ENCODE measurements around the gene APBA1. TPM values are rescaled to one million over a fixed set of nuclear protein-coding genes. Genes with fewer than 3 reads are reported as not detected.

APBA1 gene
- total RNA-seq, 1 experiment from 2014 or later, result 1.8 TPM

DNA sequence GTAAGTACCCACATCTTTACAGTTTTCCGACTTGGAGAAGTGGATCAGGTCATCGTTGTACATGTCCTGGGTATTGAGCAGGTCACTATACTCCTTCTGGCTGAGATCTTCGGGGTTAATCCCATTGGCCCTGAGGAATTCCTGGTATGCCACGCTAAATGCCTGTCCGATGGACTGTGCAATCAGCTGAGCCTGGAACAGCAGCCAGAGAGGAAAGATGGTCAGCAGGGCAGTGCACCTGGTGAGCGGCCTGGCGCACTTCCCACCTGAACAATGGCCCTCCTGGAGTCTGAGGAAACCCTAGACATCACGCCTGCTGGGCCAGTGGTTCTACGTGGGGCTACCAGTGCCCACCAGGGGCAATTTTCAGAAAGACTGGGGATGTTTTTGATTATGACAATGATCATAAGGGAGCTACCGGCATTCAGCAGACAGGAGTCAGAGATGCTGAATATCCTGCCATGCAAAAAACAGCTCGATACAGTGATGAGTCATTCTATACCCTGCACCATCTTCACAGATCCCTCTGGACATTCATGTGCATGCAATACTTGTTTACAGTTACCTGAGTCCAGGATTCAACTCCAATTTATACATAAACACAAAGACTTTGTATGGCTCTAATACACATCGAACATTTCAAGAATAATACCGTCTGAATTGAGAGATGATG is 219.9 kb downstream of the APBA1 start:
- Histone ChIP-seq H3K4me2 (ENCODE audit: insufficient read depth, insufficient read length, low read length) (no peak overlapping the region), H4K91ac (ENCODE audit: insufficient read length, low read depth, low read length) (no peak overlapping the region), H2BK120ac (ENCODE audit: low read depth, low read length, poor library complexity, severe bottlenecking) (no peak overlapping the region), H3K14ac (ENCODE audit: insufficient read depth, low read length) (no peak overlapping the region), H3K56ac (ENCODE audit: insufficient read length, low read depth, low read length) (no peak overlapping the region), H4K20me1 (ENCODE audit: control insufficient read depth, insufficient read depth, insufficient read length) (no peaks in the 10 kb centered on the region), H2BK5ac (ENCODE audit: insufficient read length, low read length) (no peak overlapping the region), H3K23ac (ENCODE audit: insufficient read length, low read depth, low read length) (no peak overlapping the region), H3K27ac (ENCODE audit: insufficient read length, low read depth, low read length) (no peak overlapping the region), H3T11ph (ENCODE audit: low read length) (no peak overlapping the region), H3K79me1 (ENCODE audit: insufficient read depth, low read depth, low read length, poor library complexity, severe bottlenecking) (no peaks in the 10 kb centered on the region), H3K18ac (ENCODE audit: insufficient read length, low read depth, low read length) (no peak overlapping the region), H2AK5ac (ENCODE audit: insufficient read length, low read length) (no peak overlapping the region), H2AFZ (ENCODE audit: low read length) (no peak overlapping the region), H2BK15ac (ENCODE audit: low read depth, low read length) (no peak overlapping the region), H3K9me3 (ENCODE audit: control insufficient read depth, low read depth, low read length) (no peaks in the 10 kb centered on the region), H3K23me2 (ENCODE audit: insufficient read length, low read depth, low read length, poor library complexity, severe bottlenecking) (no peaks in the 10 kb centered on the region), H2BK12ac (ENCODE audit: insufficient read length, low read depth, low read length) (no peak overlapping the region), H3K79me2 (ENCODE audit: insufficient read depth, low read length) (no peaks in the 10 kb centered on the region), H4K5ac (ENCODE audit: insufficient read length, low read depth, low read length) (no peak overlapping the region), H3K9ac (ENCODE audit: extremely low read depth, insufficient read length, low read length) (no peak overlapping the region), H3K27me3 (ENCODE audit: insufficient read depth, low read length) (no peaks in the 10 kb centered on the region), H4K8ac (replicated peaks; ENCODE audit: insufficient read length, low read depth, low read length) (no peak overlapping the region), H3K4me1 (ENCODE audit: insufficient read depth, low read length) (no peaks in the 10 kb centered on the region), H3K4ac (ENCODE audit: low read depth, low read length) (no peak overlapping the region), H2BK20ac (ENCODE audit: low read depth, low read length, poor library complexity, severe bottlenecking) (no peak overlapping the region)
- H3K36me3 Mint-ChIP-seq (ENCODE audit: insufficient read depth in 1 of 3, low read depth in 3 of 3), result peaks cover 0 to 5% (median 2%) of the 10 kb centered on the region in 3 experiments; a peak in 4 of 7 replicates
- peaks cover 0 to 9% of the 10 kb centered on the region in 2 experiments; a peak in 1 of 5 replicates for H3K9me3 Mint-ChIP-seq
- H3K4me3 Mint-ChIP-seq, result no peak overlapping the region
- H3K27ac Mint-ChIP-seq, result no peak overlapping the region
- DNase-seq, result no peak
- TF ChIP-seq, protein P1, sequence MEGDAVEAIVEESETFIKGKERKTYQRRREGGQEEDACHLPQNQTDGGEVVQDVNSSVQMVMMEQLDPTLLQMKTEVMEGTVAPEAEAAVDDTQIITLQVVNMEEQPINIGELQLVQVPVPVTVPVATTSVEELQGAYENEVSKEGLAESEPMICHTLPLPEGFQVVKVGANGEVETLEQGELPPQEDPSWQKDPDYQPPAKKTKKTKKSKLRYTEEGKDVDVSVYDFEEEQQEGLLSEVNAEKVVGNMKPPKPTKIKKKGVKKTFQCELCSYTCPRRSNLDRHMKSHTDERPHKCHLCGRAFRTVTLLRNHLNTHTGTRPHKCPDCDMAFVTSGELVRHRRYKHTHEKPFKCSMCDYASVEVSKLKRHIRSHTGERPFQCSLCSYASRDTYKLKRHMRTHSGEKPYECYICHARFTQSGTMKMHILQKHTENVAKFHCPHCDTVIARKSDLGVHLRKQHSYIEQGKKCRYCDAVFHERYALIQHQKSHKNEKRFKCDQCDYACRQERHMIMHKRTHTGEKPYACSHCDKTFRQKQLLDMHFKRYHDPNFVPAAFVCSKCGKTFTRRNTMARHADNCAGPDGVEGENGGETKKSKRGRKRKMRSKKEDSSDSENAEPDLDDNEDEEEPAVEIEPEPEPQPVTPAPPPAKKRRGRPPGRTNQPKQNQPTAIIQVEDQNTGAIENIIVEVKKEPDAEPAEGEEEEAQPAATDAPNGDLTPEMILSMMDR (conservative IDR thresholded peaks at IDR 0.05), result no peak
- no CpG with 5 or more reads among the region's 13 CpGs for whole genome bisulfite sequencing (ENCODE audit: extremely low coverage, insufficient read length, low lambda C conversion rate)
- H3K4me1 Mint-ChIP-seq, result peaks cover 7 to 13% of the 10 kb centered on the region in 2 experiments; a peak in 3 of 4 replicates
- H3K27me3 Mint-ChIP-seq (ENCODE audit: low read depth), result peaks cover 2% of the 10 kb centered on the region

All from H9 (cell line).